K562 (cell line): ENCODE data around the gene SPATS2L. TPM values are rescaled to one million over a fixed set of nuclear protein-coding genes. Genes with fewer than 3 reads are reported as not detected.
A peak's percentile ranks its signal among the peaks of the same experiment; 100 is the strongest.

Source experiments
- CHCHD3 ChIP-seq: fragments of 250-450 bp; sonication (Bioruptor Pico); IDR thresholded peaks from 2 replicates; pipeline ENCODE4 v2.1.2; 2022; ENCODE audit warnings: mild to moderate bottlenecking
- CSDE1 ChIP-seq, 2 experiments: fragments of 450-650 bp; IDR thresholded peaks; 2 replicates each; pipeline ENCODE4 v1.6.1; 2016; ENCODE audit warnings: mild to moderate bottlenecking in 1 of 2
- FOXA1 ChIP-seq: fragments of 450-650 bp; IDR thresholded peaks from 2 replicates; pipeline ENCODE4 v1.6.1; 2016; ENCODE audit warnings: mild to moderate bottlenecking, borderline replicate concordance
- L3MBTL2 ChIP-seq: fragments of 450-650 bp; IDR thresholded peaks from 2 replicates; pipeline ENCODE4 v1.6.1; 2016; ENCODE audit warnings: mild to moderate bottlenecking, moderate library complexity
- MCM3 ChIP-seq: fragments of 450-650 bp; IDR thresholded peaks from 2 replicates; pipeline ENCODE4 v1.6.1; 2016
- MCM7 ChIP-seq, 2 experiments: fragments of 450-650 bp; IDR thresholded peaks; 2 replicates each; pipeline ENCODE4 v1.6.1; 2016 to 2018
- MED1 ChIP-seq: sonication (generic); formaldehyde crosslinking; IDR thresholded peaks from 2 replicates; pipeline ENCODE4 v1.8.1; 2023; ENCODE audit warnings: missing genetic modification reagents, borderline replicate concordance
- MLLT1 ChIP-seq, 2 experiments: fragments of 450-650 bp; IDR thresholded peaks; 2 replicates each; pipeline ENCODE4 v1.6.1; 2016
- NR1H2 ChIP-seq: sonication (generic); formaldehyde crosslinking; IDR thresholded peaks from 2 replicates; pipeline ENCODE4 v1.4.0; 2020; ENCODE audit warnings: mild to moderate bottlenecking, missing genetic modification reagents
- RBM17 ChIP-seq: fragments of 200-400 bp; formaldehyde crosslinking; IDR thresholded peaks from 2 replicates; pipeline ENCODE4 v1.6.1; 2017; ENCODE audit warnings: low read depth, mild to moderate bottlenecking, low read length, borderline replicate concordance
- REST ChIP-seq, 2 experiments: fragments of 450-650 bp; formaldehyde crosslinking in 1 of 2; IDR thresholded peaks; 2 replicates each; pipeline versions ENCODE4 v1.4.0 to v1.6.1; 2014 to 2020; ENCODE audit warnings: mild to moderate bottlenecking in 2 of 2, borderline replicate concordance in 1 of 2, low read depth in 1 of 2
- SOX6 ChIP-seq: fragments of 450-650 bp; IDR thresholded peaks from 2 replicates; pipeline ENCODE4 v1.6.1; 2014; ENCODE audit warnings: mild to moderate bottlenecking
- SPI1 ChIP-seq: IDR thresholded peaks from 2 replicates; pipeline ENCODE4 v1.6.1; 2011; ENCODE audit warnings: low read depth, low read length, control low read depth, borderline replicate concordance
- ZBED1 ChIP-seq: IDR thresholded peaks from 2 replicates; pipeline ENCODE4 v1.6.1; 2014
- ZBTB33 ChIP-seq: sonication (generic); formaldehyde crosslinking; IDR thresholded peaks from 2 replicates; pipeline ENCODE4 v1.8.1; 2023; ENCODE audit warnings: mild to moderate bottlenecking, missing genetic modification reagents
- ZKSCAN1 ChIP-seq: fragments of 150-350 bp; IDR thresholded peaks from 2 replicates; pipeline ENCODE4 v1.6.1; 2016; ENCODE audit warnings: low read depth, low read length
- ZNF124 ChIP-seq: sonication (generic); formaldehyde crosslinking; IDR thresholded peaks from 2 replicates; pipeline ENCODE4 v1.8.1; 2022; ENCODE audit warnings: missing genetic modification reagents
- ZNF253 ChIP-seq: fragments of 250-450 bp; sonication (Bioruptor Pico); conservative IDR thresholded peaks from 2 replicates; pipeline ENCODE4 v1.6.1; 2021; ENCODE audit warnings: mild to moderate bottlenecking
- ZNF431 ChIP-seq: sonication (generic); formaldehyde crosslinking; IDR thresholded peaks from 2 replicates; pipeline ENCODE4 v1.8.0; 2022; ENCODE audit warnings: mild to moderate bottlenecking, missing genetic modification reagents
- ZNF75A ChIP-seq: fragments of 450-650 bp; formaldehyde crosslinking; IDR thresholded peaks from 2 replicates; pipeline ENCODE4 v1.4.0; 2020; ENCODE audit warnings: mild to moderate bottlenecking
- polyA plus RNA-seq, 8 experiments: library from polyadenylated mRNA; depleted of rRNA in 4 of 8; stranded (reverse) in 5 of 8; unstranded in 3 of 8; fragments of >200 nt; fragmentation: Nextera tagmentation in 2 of 8; fragmentation: Illumina TruSeq in 1 of 8; extraction: Ambion mirVana in 2 of 8; extraction: Trizol in 1 of 8; gene quantifications; 2 replicates each; pipeline versions ENCODE4 v1.2.1 to v1.2.3, GENCODE V29; 2011 to 2014; ENCODE audit warnings: inconsistent platforms in 1 of 8, missing spikeins in 1 of 8
- total RNA-seq, 7 experiments: library from RNA; depleted of rRNA in 6 of 7; stranded (reverse); fragments of >200 nt in 6 of 7; fragmentation: Illumina TruSeq in 2 of 7; extraction: Trizol in 2 of 7; gene quantifications; 2 replicates each; pipeline versions ENCODE4 v1.2.1 to v1.2.3, GENCODE V29; 2011 to 2021; ENCODE audit warnings: low replicate concordance in 1 of 7

Gene SPATS2L
- total and polyA plus RNA-seq, 9 of the 15 experiments (the other 6 are each of a cell fraction or from before 2014, with no cell fraction given), result 11.3 to 41.5 (median 24.9) TPM

- TF ChIP-seq REST (IDR thresholded peaks at IDR 0.05; ENCODE audit: borderline replicate concordance) (no peak), REST (CRISPR knock-in tag; IDR thresholded peaks at IDR 0.05; ENCODE audit: low read depth) (no peak), MLLT1 (IDR thresholded peaks at IDR 0.05) (no peak), NR1H2 (no peak), SPI1 (no peak), ZNF75A (CRISPR knock-in tag) (no peak), MCM3 (no peak), SOX6 (no peak), CHCHD3 (no peak), RBM17 (no peak), ZBTB33 (CRISPR knock-in tag) (no peak), FOXA1 (no peak), L3MBTL2 (peak; percentile 26; the same call in 1 of the 2 replicates), ZBED1 (no peak), ZNF124 (CRISPR knock-in tag) (no peak), ZNF431 (CRISPR knock-in tag) (no peak), ZKSCAN1 (no peak), MCM7 (IDR thresholded peaks at IDR 0.05) (no peak), MED1 (no peak), CSDE1 (IDR thresholded peaks at IDR 0.05) (no peak), ZNF253 (CRISPR knock-in tag) (no peak)
Measured at GRCh38 chr2:200306196-200306930, at the start of gene SPATS2L (continued).
